Neural progenitor cell (in vitro differentiated cells): ENCODE results near the gene MVB12B. TPM values are rescaled to one million over a fixed set of nuclear protein-coding genes. Genes with fewer than 3 reads are reported as not detected.

Source experiments
- DNase-seq: peaks from one replicate; pipeline ENCODE4 v3.0.0-alpha.2; 2016; ENCODE audit warnings: low spot score
- H2AFZ ChIP-seq: fragments of 200-600 bp; sonication (generic); replicated peaks from 2 replicates; pipeline ENCODE4 v1.6.1; 2016; ENCODE audit warnings: antibody characterized with exemption
- H3F3A ChIP-seq: fragments of 200-600 bp; sonication (generic); 2 replicates; pipeline ENCODE4 v1.6.1; 2016; ENCODE audit warnings: antibody characterized with exemption, low read depth
- H3K27ac ChIP-seq: fragments of 200-600 bp; sonication (generic); 2 replicates; pipeline ENCODE4 v1.5.1; 2016; ENCODE audit warnings: mild to moderate bottlenecking
- H3K27me3 ChIP-seq: fragments of 200-600 bp; sonication (generic); 2 replicates; pipeline ENCODE4 v1.6.1; 2016; ENCODE audit warnings: mild to moderate bottlenecking, moderate library complexity
- H3K36me3 ChIP-seq: fragments of 200-600 bp; sonication (generic); 2 replicates; pipeline ENCODE4 v1.5.1; 2016
- H3K4me1 ChIP-seq: fragments of 200-600 bp; sonication (generic); 2 replicates; pipeline ENCODE4 v1.6.1; 2016; ENCODE audit warnings: mixed run types
- H3K4me2 ChIP-seq: fragments of 200-600 bp; sonication (generic); 2 replicates; pipeline ENCODE4 v1.6.1; 2016
- H3K4me3 ChIP-seq: fragments of 200-600 bp; sonication (generic); 2 replicates; pipeline ENCODE4 v1.5.1; 2016
- H3K79me2 ChIP-seq: fragments of 200-600 bp; sonication (generic); 2 replicates; pipeline ENCODE4 v1.6.1; 2016; ENCODE audit warnings: low read depth
- H3K9ac ChIP-seq: fragments of 200-600 bp; sonication (generic); 2 replicates; pipeline ENCODE4 v1.6.1; 2016
- H3K9me3 ChIP-seq: fragments of 200-600 bp; sonication (generic); 2 replicates; pipeline ENCODE4 v1.5.1; 2016; ENCODE audit warnings: low read depth
- H4K20me1 ChIP-seq: fragments of 200-600 bp; sonication (generic); 2 replicates; pipeline ENCODE4 v1.6.1; 2016; ENCODE audit warnings: low read depth
- H3K27ac Mint-ChIP-seq: 3 replicates; pipeline ENCODE4 v1.8.0; 2021; ENCODE audit warnings: mixed read lengths
- H3K27me3 Mint-ChIP-seq: 2 replicates; pipeline ENCODE4 v1.8.0; 2022; ENCODE audit warnings: low read depth, mild to moderate bottlenecking, inconsistent platforms, moderate library complexity, mixed read lengths; ENCODE audit not compliant: insufficient read depth
- H3K36me3 Mint-ChIP-seq: 3 replicates; pipeline ENCODE4 v1.8.0; 2021; ENCODE audit warnings: mixed read lengths
- H3K4me1 Mint-ChIP-seq: 3 replicates; pipeline ENCODE4 v1.8.0; 2021; ENCODE audit warnings: mixed read lengths
- H3K4me3 Mint-ChIP-seq: 3 replicates; pipeline ENCODE4 v1.8.0; 2021; ENCODE audit warnings: mild to moderate bottlenecking, moderate library complexity, mixed read lengths
- H3K9me3 Mint-ChIP-seq: 3 replicates; pipeline ENCODE4 v1.8.0; 2020; ENCODE audit warnings: mixed read lengths
- EZH2 ChIP-seq: fragments of 200-600 bp; sonication (generic); IDR thresholded peaks from 2 replicates; pipeline ENCODE4 v1.6.1; 2017; ENCODE audit warnings: antibody characterized with exemption, mild to moderate bottlenecking, moderate library complexity
- EZH2phosphoT487 ChIP-seq: fragments of 200-600 bp; sonication (generic); IDR thresholded peaks from 2 replicates; pipeline ENCODE4 v1.6.1; 2017; ENCODE audit warnings: antibody characterized with exemption
- total RNA-seq: library from RNA; depleted of rRNA; stranded (reverse); fragments of >200 nt; gene quantifications from 2 replicates; pipeline ENCODE4 v1.2.3, GENCODE V29; 2015; ENCODE audit warnings: low replicate concordance
- TF ChIP-seq, protein P1 (sequence below): fragments of 200-600 bp; sonication (generic); IDR thresholded peaks from 2 replicates; pipeline ENCODE4 v1.5.1; 2017; ENCODE audit warnings: antibody characterized with exemption, mild to moderate bottlenecking

Gene MVB12B
- total RNA-seq, 1 donor from 2014 or later: 16.1 TPM

DNA sequence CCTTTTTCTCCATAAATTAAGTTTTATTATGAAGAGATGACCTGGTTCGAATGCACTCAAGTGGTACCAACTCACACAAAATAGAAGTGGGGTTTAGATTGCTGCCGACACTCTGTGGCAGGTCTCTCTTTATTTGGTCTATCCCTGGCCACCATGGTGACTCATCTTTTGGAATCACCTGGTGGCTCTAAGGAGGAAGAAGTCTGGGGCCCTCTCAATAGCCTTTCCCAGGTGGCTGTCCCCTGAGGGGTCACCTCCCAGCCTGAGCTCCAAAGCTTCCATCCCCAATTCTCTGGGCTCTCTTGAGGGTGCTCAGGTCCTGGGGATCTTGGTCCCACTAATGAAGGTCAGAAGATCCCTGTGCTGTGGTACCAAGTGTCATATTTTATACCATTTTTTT is 136.8 kb downstream of the MVB12B start:
- no peak overlapping the region for H3K4me3 Mint-ChIP-seq
- Histone ChIP-seq H3K4me2 (no peak overlapping the region), H2AFZ (no peak overlapping the region), H3K9ac (no peak overlapping the region), H3F3A (no peaks in the 10 kb centered on the region), H3K36me3 (no peaks in the 10 kb centered on the region), H4K20me1 (no peaks in the 10 kb centered on the region), H3K4me1 (peaks cover 10% of the 10 kb centered on the region), H3K27me3 (no peaks in the 10 kb centered on the region), H3K9me3 (no peaks in the 10 kb centered on the region), H3K27ac (no peak overlapping the region), H3K79me2 (no peaks in the 10 kb centered on the region), H3K4me3 (no peak overlapping the region)
- no peak overlapping the region for H3K27ac Mint-ChIP-seq
- H3K9me3 Mint-ChIP-seq: no peaks in the 10 kb centered on the region
- H3K27me3 Mint-ChIP-seq: no peaks in the 10 kb centered on the region
- TF ChIP-seq EZH2phosphoT487: no peak
- TF ChIP-seq EZH2: no peak
- TF ChIP-seq, protein P1, sequence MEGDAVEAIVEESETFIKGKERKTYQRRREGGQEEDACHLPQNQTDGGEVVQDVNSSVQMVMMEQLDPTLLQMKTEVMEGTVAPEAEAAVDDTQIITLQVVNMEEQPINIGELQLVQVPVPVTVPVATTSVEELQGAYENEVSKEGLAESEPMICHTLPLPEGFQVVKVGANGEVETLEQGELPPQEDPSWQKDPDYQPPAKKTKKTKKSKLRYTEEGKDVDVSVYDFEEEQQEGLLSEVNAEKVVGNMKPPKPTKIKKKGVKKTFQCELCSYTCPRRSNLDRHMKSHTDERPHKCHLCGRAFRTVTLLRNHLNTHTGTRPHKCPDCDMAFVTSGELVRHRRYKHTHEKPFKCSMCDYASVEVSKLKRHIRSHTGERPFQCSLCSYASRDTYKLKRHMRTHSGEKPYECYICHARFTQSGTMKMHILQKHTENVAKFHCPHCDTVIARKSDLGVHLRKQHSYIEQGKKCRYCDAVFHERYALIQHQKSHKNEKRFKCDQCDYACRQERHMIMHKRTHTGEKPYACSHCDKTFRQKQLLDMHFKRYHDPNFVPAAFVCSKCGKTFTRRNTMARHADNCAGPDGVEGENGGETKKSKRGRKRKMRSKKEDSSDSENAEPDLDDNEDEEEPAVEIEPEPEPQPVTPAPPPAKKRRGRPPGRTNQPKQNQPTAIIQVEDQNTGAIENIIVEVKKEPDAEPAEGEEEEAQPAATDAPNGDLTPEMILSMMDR: no peak
- no peak for DNase-seq
- H3K4me1 Mint-ChIP-seq: peaks cover 13% of the 10 kb centered on the region
- peaks cover 5% of the 10 kb centered on the region for H3K36me3 Mint-ChIP-seq

- H3K4me1 Mint-ChIP-seq: peaks cover 10% of the 10 kb centered on the region
- H3K36me3 ChIP-seq: no peaks in the 10 kb centered on the region
- no peak overlapping the region for H3K9ac ChIP-seq
- no peak overlapping the region for H3K4me2 ChIP-seq
- no peaks in the 10 kb centered on the region for H3F3A ChIP-seq
- no peak overlapping the region for H3K27ac Mint-ChIP-seq
- no peaks in the 10 kb centered on the region for H3K27me3 Mint-ChIP-seq
- TF ChIP-seq, protein P1: no peak
- TF ChIP-seq EZH2phosphoT487 (no peak), EZH2 (no peak)
- no peak overlapping the region for H3K4me3 ChIP-seq
- no peaks in the 10 kb centered on the region for H4K20me1 ChIP-seq
- no peaks in the 10 kb centered on the region for H3K27me3 ChIP-seq
- H3K4me3 Mint-ChIP-seq: no peak overlapping the region
- no peaks in the 10 kb centered on the region for H3K9me3 ChIP-seq
- H2AFZ ChIP-seq: no peak overlapping the region
- peaks cover 10% of the 10 kb centered on the region for H3K4me1 ChIP-seq
- no peaks in the 10 kb centered on the region for H3K79me2 ChIP-seq
- H3K9me3 Mint-ChIP-seq: no peaks in the 10 kb centered on the region
- peaks cover 8% of the 10 kb centered on the region for H3K36me3 Mint-ChIP-seq
- no peak overlapping the region for H3K27ac ChIP-seq
- DNase-seq: no peak
These were observed 138.2 kb downstream of the MVB12B start for GRCh38 chr9:126464694-126465441.

DNA sequence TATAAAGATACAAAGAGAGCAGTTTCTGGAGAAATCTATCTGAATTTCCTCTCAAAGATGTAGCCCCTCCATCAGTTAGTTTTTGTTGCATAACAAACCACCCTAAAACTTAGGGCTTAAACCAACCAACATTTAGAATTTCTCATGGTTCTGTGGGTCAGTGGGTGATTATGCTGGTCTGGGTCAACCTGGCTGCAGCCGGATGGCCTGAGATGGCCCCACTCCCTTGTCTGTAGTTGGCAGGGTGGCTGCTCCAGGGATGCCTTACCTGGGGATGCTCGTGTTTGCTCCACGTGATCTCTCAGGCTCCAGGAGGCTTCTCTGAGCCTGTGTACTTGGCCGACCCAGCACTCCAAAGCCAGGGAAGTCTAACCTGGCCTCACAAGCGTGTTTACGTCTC is 139.3 kb downstream of the MVB12B start:
- Histone ChIP-seq H3K4me1 (peaks cover 13% of the 10 kb centered on the region), H2AFZ (no peak overlapping the region), H4K20me1 (no peaks in the 10 kb centered on the region), H3K27me3 (no peaks in the 10 kb centered on the region), H3K9ac (no peak overlapping the region), H3K36me3 (no peaks in the 10 kb centered on the region), H3K27ac (no peak overlapping the region), H3F3A (no peaks in the 10 kb centered on the region), H3K4me3 (no peak overlapping the region), H3K79me2 (no peaks in the 10 kb centered on the region), H3K9me3 (no peaks in the 10 kb centered on the region), H3K4me2 (no peak overlapping the region)
- Mint-ChIP-seq H3K4me3 (no peak overlapping the region), H3K27ac (no peak overlapping the region), H3K9me3 (no peaks in the 10 kb centered on the region), H3K4me1 (peaks cover 13% of the 10 kb centered on the region), H3K36me3 (peaks cover 9% of the 10 kb centered on the region), H3K27me3 (no peaks in the 10 kb centered on the region)
- no peak for DNase-seq
- TF ChIP-seq EZH2: no peak
- TF ChIP-seq EZH2phosphoT487: no peak
- TF ChIP-seq, protein P1: no peak
